ENCODE measurements around the gene UBE2E2.

Gene UBE2E2

GRCh38 chr3:23275061-23275460 is 71.9 kb downstream of the UBE2E2 start:
- DNase-seq = no peak

- no peak for DNase-seq
Observed at GRCh38 chr3:23275814-23276213, 72.7 kb downstream of the UBE2E2 start.

GRCh38 chr3:23276913-23277658 is 74.0 kb downstream of the UBE2E2 start:
- no peak for DNase-seq

GRCh38 chr3:23277688-23278087 is 74.6 kb downstream of the UBE2E2 start:
- DNase-seq = no peak

GRCh38 chr3:23283625-23284024 is 80.5 kb downstream of the UBE2E2 start:
- DNase-seq = no peak

- DNase-seq = no peak
Observed at GRCh38 chr3:23288286-23288685, 85.2 kb downstream of the UBE2E2 start.

- DNase-seq = no peak
Observed at GRCh38 chr3:23288715-23289114, 85.6 kb downstream of the UBE2E2 start.

GRCh38 chr3:23292432-23292831 is 89.3 kb downstream of the UBE2E2 start:
- no peak for DNase-seq

- DNase-seq = no peak
Observed at GRCh38 chr3:23294770-23295387, 91.8 kb downstream of the UBE2E2 start.

GRCh38 chr3:23301819-23302218 is 98.7 kb downstream of the UBE2E2 start:
- no peak for DNase-seq

GRCh38 chr3:23302271-23302670 is 99.1 kb downstream of the UBE2E2 start:
- DNase-seq = no peak

- DNase-seq = no peak
Observed at GRCh38 chr3:23303601-23304217, 100.6 kb downstream of the UBE2E2 start.

GRCh38 chr3:23304424-23304823 is 101.3 kb downstream of the UBE2E2 start:
- no peak for DNase-seq

GRCh38 chr3:23308986-23309625 is 106.0 kb downstream of the UBE2E2 start:
- DNase-seq = no peak

GRCh38 chr3:23312866-23313265 is 109.7 kb downstream of the UBE2E2 start:
- no peak for DNase-seq

- DNase-seq = no peak
Observed at GRCh38 chr3:23314981-23315762, 112.0 kb downstream of the UBE2E2 start.

- no peak for DNase-seq
Observed at GRCh38 chr3:23316924-23317323, 113.8 kb downstream of the UBE2E2 start.

- DNase-seq = no peak
Observed at GRCh38 chr3:23319366-23320312, 116.5 kb downstream of the UBE2E2 start.

GRCh38 chr3:23320586-23321570 is 117.8 kb downstream of the UBE2E2 start:
- DNase-seq = no peak

- no peak for DNase-seq
Observed at GRCh38 chr3:23324745-23325144, 121.6 kb downstream of the UBE2E2 start.

Measured in right kidney (tissue), 1 donor.